GM23338 (cell line): ENCODE data around the gene PRDX3. TPM values are rescaled to one million over a fixed set of nuclear protein-coding genes. Genes with fewer than 3 reads are reported as not detected.

Experiments
- ATAC-seq: fragments of 200-7000 bp; cut with Tn5 transposase; 3 replicates; pipeline ENCODE4 v1.9.1; 2020
- DNase-seq: peaks from one replicate; pipeline ENCODE4 v3.0.0-alpha.2; 2015; ENCODE audit warnings: low spot score
- H2AFZ ChIP-seq: fragments of 200-600 bp; sonication (generic); 2 replicates; pipeline ENCODE4 v1.8.0; 2016; ENCODE audit warnings: antibody characterized with exemption, mild to moderate bottlenecking, moderate library complexity
- H3F3A ChIP-seq: fragments of 200-600 bp; sonication (generic); replicated peaks from 2 replicates; pipeline ENCODE4 v1.8.0; 2017; ENCODE audit warnings: antibody characterized with exemption, mixed run types, low read depth
- H3K27ac ChIP-seq: fragments of 200-600 bp; sonication (generic); 2 replicates; pipeline ENCODE4 v1.6.1; 2016; ENCODE audit warnings: low read depth
- H3K27me3 ChIP-seq: fragments of 200-600 bp; sonication (generic); 2 replicates; pipeline ENCODE4 v1.8.0; 2016; ENCODE audit warnings: mild to moderate bottlenecking, mixed run types, moderate library complexity; ENCODE audit not compliant: insufficient read depth
- H3K36me3 ChIP-seq: fragments of 200-600 bp; sonication (generic); 2 replicates; pipeline ENCODE4 v1.8.0; 2016; ENCODE audit warnings: mild to moderate bottlenecking; ENCODE audit not compliant: insufficient read depth
- H3K4me1 ChIP-seq: fragments of 200-600 bp; sonication (generic); 2 replicates; pipeline ENCODE4 v1.8.0; 2016; ENCODE audit warnings: mild to moderate bottlenecking, moderate library complexity; ENCODE audit not compliant: insufficient read depth
- H3K4me2 ChIP-seq: fragments of 200-600 bp; sonication (generic); 2 replicates; pipeline ENCODE4 v1.7.1; 2017; ENCODE audit warnings: mixed run types
- H3K4me3 ChIP-seq: fragments of 200-600 bp; sonication (generic); 2 replicates; pipeline ENCODE4 v1.6.1; 2016; ENCODE audit warnings: mixed run types
- H3K79me2 ChIP-seq: fragments of 200-600 bp; sonication (generic); replicated peaks from 2 replicates; pipeline ENCODE4 v1.8.0; 2017; ENCODE audit warnings: mild to moderate bottlenecking; ENCODE audit not compliant: insufficient read depth
- H3K9me2 ChIP-seq: fragments of 200-600 bp; sonication (generic); 2 replicates; pipeline ENCODE4 v1.8.0; 2017; ENCODE audit not compliant: insufficient read depth
- H4K20me1 ChIP-seq: fragments of 200-600 bp; sonication (generic); replicated peaks from 2 replicates; pipeline ENCODE4 v1.8.0; 2017; ENCODE audit warnings: mild to moderate bottlenecking; ENCODE audit not compliant: insufficient read depth
- H3K27ac Mint-ChIP-seq: 2 replicates; pipeline ENCODE4 v1.8.0; 2020; ENCODE audit warnings: inconsistent platforms, mild to moderate bottlenecking, moderate library complexity, mixed read lengths
- H3K27me3 Mint-ChIP-seq: 3 replicates; pipeline ENCODE4 v1.8.0; 2022; ENCODE audit warnings: low read depth, mild to moderate bottlenecking, moderate library complexity, mixed read lengths, inconsistent platforms; ENCODE audit not compliant: insufficient read depth, poor library complexity
- H3K36me3 Mint-ChIP-seq: 3 replicates; pipeline ENCODE4 v1.8.0; 2021; ENCODE audit warnings: low read depth, mild to moderate bottlenecking, inconsistent platforms, moderate library complexity, mixed read lengths
- H3K4me1 Mint-ChIP-seq: 3 replicates; pipeline ENCODE4 v1.8.0; 2020; ENCODE audit warnings: mild to moderate bottlenecking, inconsistent platforms, mixed read lengths
- H3K4me3 Mint-ChIP-seq: 3 replicates; pipeline ENCODE4 v1.8.0; 2021; ENCODE audit warnings: moderate library complexity, mild to moderate bottlenecking, inconsistent platforms, mixed read lengths
- H3K9me3 Mint-ChIP-seq: 3 replicates; pipeline ENCODE4 v1.8.0; 2020; ENCODE audit warnings: moderate library complexity, mild to moderate bottlenecking, inconsistent platforms, mixed read lengths
- EZH2phosphoT487 ChIP-seq: fragments of 200-600 bp; sonication (generic); IDR thresholded peaks from one replicate; pipeline ENCODE4 v1.8.1; 2018; ENCODE audit warnings: antibody characterized with exemption; ENCODE audit not compliant: unreplicated experiment
- JUNB ChIP-seq: IDR thresholded peaks from one replicate; pipeline ENCODE4 v1.6.1; 2016; ENCODE audit warnings: antibody characterized with exemption; ENCODE audit not compliant: unreplicated experiment
- POLR2AphosphoS5 ChIP-seq: IDR thresholded peaks from 2 replicates; pipeline ENCODE4 v1.6.1; 2016; ENCODE audit warnings: antibody characterized with exemption, low read depth
- STAT1 ChIP-seq: IDR thresholded peaks from one replicate; pipeline ENCODE4 v1.6.1; 2016; ENCODE audit warnings: antibody characterized with exemption; ENCODE audit not compliant: unreplicated experiment
- ZNF114 ChIP-seq: fragments of 250-450 bp; sonication (Bioruptor Pico); IDR thresholded peaks from 2 replicates; pipeline ENCODE4 v1.5.0; 2020; ENCODE audit warnings: mild to moderate bottlenecking, moderate library complexity
- polyA plus RNA-seq: library from polyadenylated mRNA; unstranded; fragments of >200 nt; fragmentation: Nextera tagmentation; extraction: Ambion mirVana; gene quantifications from 2 replicates; pipeline ENCODE4 v1.2.1, GENCODE V29; 2016
- total RNA-seq: library from RNA; depleted of rRNA; stranded (reverse); fragments of >200 nt; shearing (Covaris generic); gene quantifications from 2 replicates; pipeline ENCODE4 v1.2.3, GENCODE V29; 2014
- TF ChIP-seq, protein P1 (sequence below): IDR thresholded peaks from one replicate; pipeline ENCODE4 v1.6.1; 2018; ENCODE audit warnings: antibody characterized with exemption; ENCODE audit not compliant: unreplicated experiment
- TF ChIP-seq, protein P2 (sequence below): IDR thresholded peaks from 2 replicates; pipeline ENCODE4 v1.6.1; 2016; ENCODE audit warnings: antibody characterized with exemption
- TF ChIP-seq, protein P3 (sequence below): fragments of 250-450 bp; sonication (Bioruptor Pico); IDR thresholded peaks from 2 replicates; pipeline ENCODE4 v1.5.0; 2020; ENCODE audit warnings: mild to moderate bottlenecking, moderate library complexity

Gene PRDX3
- total and polyA plus RNA-seq, 2 experiments from 2014 or later = 275 to 285 TPM

GRCh38 chr10:119149157-119149556 lies 29.5 kb downstream of the PRDX3 start:
- DNase-seq (no peak), ATAC-seq (no peak)
- Mint-ChIP-seq H3K4me3 (no peak overlapping the region), H3K36me3 (peaks cover 31% of the 10 kb centered on the region), H3K9me3 (no peaks in the 10 kb centered on the region), H3K27ac (no peak overlapping the region), H3K4me1 (no peaks in the 10 kb centered on the region), H3K27me3 (no peaks in the 10 kb centered on the region)
- H2AFZ ChIP-seq = no peak overlapping the region
- no peaks in the 10 kb centered on the region for H3K9me2 ChIP-seq
- H4K20me1 ChIP-seq = no peaks in the 10 kb centered on the region
- H3F3A ChIP-seq = no peaks in the 10 kb centered on the region
- H3K36me3 ChIP-seq = no peaks in the 10 kb centered on the region
- H3K4me2 ChIP-seq = no peak overlapping the region
- H3K27me3 ChIP-seq = no peaks in the 10 kb centered on the region
- H3K4me3 ChIP-seq = no peak overlapping the region
- H3K27ac ChIP-seq = no peak overlapping the region
- H3K79me2 ChIP-seq = no peaks in the 10 kb centered on the region
- TF ChIP-seq JUNB = no peak
- TF ChIP-seq, protein P1, sequence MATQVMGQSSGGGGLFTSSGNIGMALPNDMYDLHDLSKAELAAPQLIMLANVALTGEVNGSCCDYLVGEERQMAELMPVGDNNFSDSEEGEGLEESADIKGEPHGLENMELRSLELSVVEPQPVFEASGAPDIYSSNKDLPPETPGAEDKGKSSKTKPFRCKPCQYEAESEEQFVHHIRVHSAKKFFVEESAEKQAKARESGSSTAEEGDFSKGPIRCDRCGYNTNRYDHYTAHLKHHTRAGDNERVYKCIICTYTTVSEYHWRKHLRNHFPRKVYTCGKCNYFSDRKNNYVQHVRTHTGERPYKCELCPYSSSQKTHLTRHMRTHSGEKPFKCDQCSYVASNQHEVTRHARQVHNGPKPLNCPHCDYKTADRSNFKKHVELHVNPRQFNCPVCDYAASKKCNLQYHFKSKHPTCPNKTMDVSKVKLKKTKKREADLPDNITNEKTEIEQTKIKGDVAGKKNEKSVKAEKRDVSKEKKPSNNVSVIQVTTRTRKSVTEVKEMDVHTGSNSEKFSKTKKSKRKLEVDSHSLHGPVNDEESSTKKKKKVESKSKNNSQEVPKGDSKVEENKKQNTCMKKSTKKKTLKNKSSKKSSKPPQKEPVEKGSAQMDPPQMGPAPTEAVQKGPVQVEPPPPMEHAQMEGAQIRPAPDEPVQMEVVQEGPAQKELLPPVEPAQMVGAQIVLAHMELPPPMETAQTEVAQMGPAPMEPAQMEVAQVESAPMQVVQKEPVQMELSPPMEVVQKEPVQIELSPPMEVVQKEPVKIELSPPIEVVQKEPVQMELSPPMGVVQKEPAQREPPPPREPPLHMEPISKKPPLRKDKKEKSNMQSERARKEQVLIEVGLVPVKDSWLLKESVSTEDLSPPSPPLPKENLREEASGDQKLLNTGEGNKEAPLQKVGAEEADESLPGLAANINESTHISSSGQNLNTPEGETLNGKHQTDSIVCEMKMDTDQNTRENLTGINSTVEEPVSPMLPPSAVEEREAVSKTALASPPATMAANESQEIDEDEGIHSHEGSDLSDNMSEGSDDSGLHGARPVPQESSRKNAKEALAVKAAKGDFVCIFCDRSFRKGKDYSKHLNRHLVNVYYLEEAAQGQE = no peak
- TF ChIP-seq, protein P2, sequence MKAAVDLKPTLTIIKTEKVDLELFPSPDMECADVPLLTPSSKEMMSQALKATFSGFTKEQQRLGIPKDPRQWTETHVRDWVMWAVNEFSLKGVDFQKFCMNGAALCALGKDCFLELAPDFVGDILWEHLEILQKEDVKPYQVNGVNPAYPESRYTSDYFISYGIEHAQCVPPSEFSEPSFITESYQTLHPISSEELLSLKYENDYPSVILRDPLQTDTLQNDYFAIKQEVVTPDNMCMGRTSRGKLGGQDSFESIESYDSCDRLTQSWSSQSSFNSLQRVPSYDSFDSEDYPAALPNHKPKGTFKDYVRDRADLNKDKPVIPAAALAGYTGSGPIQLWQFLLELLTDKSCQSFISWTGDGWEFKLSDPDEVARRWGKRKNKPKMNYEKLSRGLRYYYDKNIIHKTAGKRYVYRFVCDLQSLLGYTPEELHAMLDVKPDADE = no peak
- TF ChIP-seq, protein P3, sequence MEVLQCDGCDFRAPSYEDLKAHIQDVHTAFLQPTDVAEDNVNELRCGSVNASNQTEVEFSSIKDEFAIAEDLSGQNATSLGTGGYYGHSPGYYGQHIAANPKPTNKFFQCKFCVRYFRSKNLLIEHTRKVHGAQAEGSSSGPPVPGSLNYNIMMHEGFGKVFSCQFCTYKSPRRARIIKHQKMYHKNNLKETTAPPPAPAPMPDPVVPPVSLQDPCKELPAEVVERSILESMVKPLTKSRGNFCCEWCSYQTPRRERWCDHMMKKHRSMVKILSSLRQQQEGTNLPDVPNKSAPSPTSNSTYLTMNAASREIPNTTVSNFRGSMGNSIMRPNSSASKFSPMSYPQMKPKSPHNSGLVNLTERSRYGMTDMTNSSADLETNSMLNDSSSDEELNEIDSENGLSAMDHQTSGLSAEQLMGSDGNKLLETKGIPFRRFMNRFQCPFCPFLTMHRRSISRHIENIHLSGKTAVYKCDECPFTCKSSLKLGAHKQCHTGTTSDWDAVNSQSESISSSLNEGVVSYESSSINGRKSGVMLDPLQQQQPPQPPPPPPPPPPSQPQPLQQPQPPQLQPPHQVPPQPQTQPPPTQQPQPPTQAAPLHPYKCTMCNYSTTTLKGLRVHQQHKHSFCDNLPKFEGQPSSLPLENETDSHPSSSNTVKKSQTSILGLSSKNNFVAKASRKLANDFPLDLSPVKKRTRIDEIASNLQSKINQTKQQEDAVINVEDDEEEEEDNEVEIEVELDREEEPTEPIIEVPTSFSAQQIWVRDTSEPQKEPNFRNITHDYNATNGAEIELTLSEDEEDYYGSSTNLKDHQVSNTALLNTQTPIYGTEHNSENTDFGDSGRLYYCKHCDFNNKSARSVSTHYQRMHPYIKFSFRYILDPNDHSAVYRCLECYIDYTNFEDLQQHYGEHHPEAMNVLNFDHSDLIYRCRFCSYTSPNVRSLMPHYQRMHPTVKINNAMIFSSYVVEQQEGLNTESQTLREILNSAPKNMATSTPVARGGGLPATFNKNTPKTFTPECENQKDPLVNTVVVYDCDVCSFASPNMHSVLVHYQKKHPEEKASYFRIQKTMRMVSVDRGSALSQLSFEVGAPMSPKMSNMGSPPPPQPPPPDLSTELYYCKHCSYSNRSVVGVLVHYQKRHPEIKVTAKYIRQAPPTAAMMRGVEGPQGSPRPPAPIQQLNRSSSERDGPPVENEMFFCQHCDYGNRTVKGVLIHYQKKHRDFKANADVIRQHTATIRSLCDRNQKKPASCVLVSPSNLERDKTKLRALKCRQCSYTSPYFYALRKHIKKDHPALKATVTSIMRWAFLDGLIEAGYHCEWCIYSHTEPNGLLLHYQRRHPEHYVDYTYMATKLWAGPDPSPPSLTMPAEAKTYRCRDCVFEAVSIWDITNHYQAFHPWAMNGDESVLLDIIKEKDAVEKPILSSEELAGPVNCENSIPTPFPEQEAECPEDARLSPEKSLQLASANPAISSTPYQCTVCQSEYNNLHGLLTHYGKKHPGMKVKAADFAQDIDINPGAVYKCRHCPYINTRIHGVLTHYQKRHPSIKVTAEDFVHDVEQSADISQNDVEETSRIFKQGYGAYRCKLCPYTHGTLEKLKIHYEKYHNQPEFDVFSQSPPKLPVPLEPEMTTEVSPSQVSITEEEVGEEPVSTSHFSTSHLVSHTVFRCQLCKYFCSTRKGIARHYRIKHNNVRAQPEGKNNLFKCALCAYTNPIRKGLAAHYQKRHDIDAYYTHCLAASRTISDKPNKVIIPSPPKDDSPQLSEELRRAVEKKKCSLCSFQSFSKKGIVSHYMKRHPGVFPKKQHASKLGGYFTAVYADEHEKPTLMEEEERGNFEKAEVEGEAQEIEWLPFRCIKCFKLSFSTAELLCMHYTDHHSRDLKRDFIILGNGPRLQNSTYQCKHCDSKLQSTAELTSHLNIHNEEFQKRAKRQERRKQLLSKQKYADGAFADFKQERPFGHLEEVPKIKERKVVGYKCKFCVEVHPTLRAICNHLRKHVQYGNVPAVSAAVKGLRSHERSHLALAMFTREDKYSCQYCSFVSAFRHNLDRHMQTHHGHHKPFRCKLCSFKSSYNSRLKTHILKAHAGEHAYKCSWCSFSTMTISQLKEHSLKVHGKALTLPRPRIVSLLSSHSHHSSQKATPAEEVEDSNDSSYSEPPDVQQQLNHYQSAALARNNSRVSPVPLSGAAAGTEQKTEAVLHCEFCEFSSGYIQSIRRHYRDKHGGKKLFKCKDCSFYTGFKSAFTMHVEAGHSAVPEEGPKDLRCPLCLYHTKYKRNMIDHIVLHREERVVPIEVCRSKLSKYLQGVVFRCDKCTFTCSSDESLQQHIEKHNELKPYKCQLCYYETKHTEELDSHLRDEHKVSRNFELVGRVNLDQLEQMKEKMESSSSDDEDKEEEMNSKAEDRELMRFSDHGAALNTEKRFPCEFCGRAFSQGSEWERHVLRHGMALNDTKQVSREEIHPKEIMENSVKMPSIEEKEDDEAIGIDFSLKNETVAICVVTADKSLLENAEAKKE (CRISPR knock-in tag) = no peak
- TF ChIP-seq POLR2AphosphoS5 = no peak
- TF ChIP-seq ZNF114 = no peak
- TF ChIP-seq STAT1 = no peak
- TF ChIP-seq EZH2phosphoT487 = no peak
- H3K4me1 ChIP-seq = no peaks in the 10 kb centered on the region
